T-helper 2 cell treated with Interferon-gamma antibody and Interleukin-4, amounts not matched to agents 5 μg/mL and 100 μg/mL, for 36 hours (primary cell): ENCODE measurements around the gene PPM1E.
"Not testable (repeated sequence)": the region's sequence is repeated elsewhere in the genome, so short reads cannot be mapped to it uniquely, and the experiment has no call there.

Experiments used
- DNase-seq: peaks from one replicate; pipeline ENCODE4 v3.0.0; 2021; ENCODE audit warnings: low spot score
- H3K27ac Mint-ChIP-seq: one replicate; pipeline ENCODE4 v1.8.0; 2021; ENCODE audit warnings: mild to moderate bottlenecking, mixed read lengths
- H3K27me3 Mint-ChIP-seq: one replicate; pipeline ENCODE4 v1.8.0; 2021; ENCODE audit warnings: low read depth, mixed read lengths
- H3K36me3 Mint-ChIP-seq: one replicate; pipeline ENCODE4 v1.8.0; 2021; ENCODE audit warnings: low read depth, mixed read lengths
- H3K4me1 Mint-ChIP-seq: one replicate; pipeline ENCODE4 v1.8.0; 2021; ENCODE audit warnings: low read depth, mixed read lengths
- H3K4me3 Mint-ChIP-seq: one replicate; pipeline ENCODE4 v1.8.0; 2022; ENCODE audit warnings: mild to moderate bottlenecking, moderate library complexity, mixed read lengths
- H3K9me3 Mint-ChIP-seq: one replicate; pipeline ENCODE4 v1.8.0; 2021; ENCODE audit warnings: mixed read lengths

The PPM1E gene

GRCh38 chr17:58913971-58914769 lies 158.5 kb downstream of the PPM1E start:
- Mint-ChIP-seq H3K9me3 (peaks cover 11% of the 10 kb centered on the region), H3K27ac (no peak overlapping the region), H3K27me3 (peaks cover 4% of the 10 kb centered on the region), H3K4me1 (no peaks in the 10 kb centered on the region), H3K4me3 (no peak overlapping the region), H3K36me3 (no peaks in the 10 kb centered on the region)
- DNase-seq, result no peak

DNA sequence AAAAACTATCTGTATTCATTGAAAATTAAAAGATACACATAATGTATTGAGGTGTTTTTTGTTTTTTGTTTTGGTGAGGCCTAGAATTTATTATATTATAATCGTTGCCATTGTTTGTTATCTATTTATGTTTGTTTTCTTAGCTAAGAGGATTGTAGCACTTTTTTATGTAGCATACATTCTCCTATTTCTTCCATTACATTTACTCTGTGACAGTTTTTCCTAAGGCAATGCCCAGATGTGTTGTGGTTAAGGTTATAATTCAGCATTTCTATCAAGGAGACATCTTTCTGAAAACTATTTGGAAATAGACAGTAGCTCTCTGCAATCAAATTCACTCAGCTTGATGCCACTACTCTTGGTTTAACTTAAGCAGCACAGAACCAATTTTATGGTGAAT lies 161.6 kb downstream of the PPM1E start:
- Mint-ChIP-seq H3K4me1 (peaks cover 7% of the 10 kb centered on the region), H3K4me3 (no peak overlapping the region), H3K27me3 (peaks cover 7% of the 10 kb centered on the region), H3K36me3 (no peaks in the 10 kb centered on the region), H3K9me3 (peaks cover under 1% of the 10 kb centered on the region), H3K27ac (no peak overlapping the region)
- no peak for DNase-seq

- Mint-ChIP-seq H3K36me3 (no peaks in the 10 kb centered on the region), H3K4me1 (peaks cover 7% of the 10 kb centered on the region), H3K4me3 (no peak overlapping the region)
These were observed 162.4 kb downstream of the PPM1E start for GRCh38 chr17:58918072-58918471.

GRCh38 chr17:58918884-58919283 lies 163.2 kb downstream of the PPM1E start:
- DNase-seq, result no peak
- peaks cover 7% of the 10 kb centered on the region for H3K27me3 Mint-ChIP-seq
- no peak overlapping the region for H3K4me3 Mint-ChIP-seq
- H3K27ac Mint-ChIP-seq, result no peak overlapping the region
- no peaks in the 10 kb centered on the region for H3K36me3 Mint-ChIP-seq
- peaks cover 7% of the 10 kb centered on the region for H3K4me1 Mint-ChIP-seq
- H3K9me3 Mint-ChIP-seq, result no peaks in the 10 kb centered on the region

More at GRCh38 chr17:58918072-58918471, 162.4 kb downstream of the PPM1E start:
- no peak for DNase-seq
- no peak overlapping the region for H3K27ac Mint-ChIP-seq
- H3K9me3 Mint-ChIP-seq, result no peaks in the 10 kb centered on the region
- peaks cover 7% of the 10 kb centered on the region for H3K27me3 Mint-ChIP-seq

GRCh38 chr17:58920773-58921172 lies 165.1 kb downstream of the PPM1E start:
- no peak for DNase-seq
- H3K4me3 Mint-ChIP-seq, result no peak overlapping the region
- H3K9me3 Mint-ChIP-seq, result no peaks in the 10 kb centered on the region
- peaks cover 7% of the 10 kb centered on the region for H3K4me1 Mint-ChIP-seq
- H3K27me3 Mint-ChIP-seq, result peaks cover 7% of the 10 kb centered on the region
- no peak overlapping the region for H3K27ac Mint-ChIP-seq
- no peaks in the 10 kb centered on the region for H3K36me3 Mint-ChIP-seq

GRCh38 chr17:58932956-58933355 lies 177.3 kb downstream of the PPM1E start:
- Mint-ChIP-seq H3K27ac (no peak overlapping the region), H3K27me3 (peaks cover 6% of the 10 kb centered on the region), H3K4me3 (no peak overlapping the region), H3K4me1 (no peaks in the 10 kb centered on the region), H3K9me3 (no peaks in the 10 kb centered on the region), H3K36me3 (no peaks in the 10 kb centered on the region)
- DNase-seq, result no peak

GRCh38 chr17:58936295-58936694 lies 180.6 kb downstream of the PPM1E start:
- H3K27me3 Mint-ChIP-seq, result peaks cover 12% of the 10 kb centered on the region
- no peak overlapping the region for H3K27ac Mint-ChIP-seq
- H3K4me3 Mint-ChIP-seq, result no peak overlapping the region
- no peaks in the 10 kb centered on the region for H3K36me3 Mint-ChIP-seq
- DNase-seq, result no peak
- no peaks in the 10 kb centered on the region for H3K4me1 Mint-ChIP-seq
- no peaks in the 10 kb centered on the region for H3K9me3 Mint-ChIP-seq

- DNase-seq, result no peak
- H3K4me1 Mint-ChIP-seq, result no peaks in the 10 kb centered on the region
- no peak overlapping the region for H3K27ac Mint-ChIP-seq
- peaks cover 11% of the 10 kb centered on the region for H3K27me3 Mint-ChIP-seq
- no peaks in the 10 kb centered on the region for H3K36me3 Mint-ChIP-seq
- no peak overlapping the region for H3K4me3 Mint-ChIP-seq
- H3K9me3 Mint-ChIP-seq, result peaks cover 10% of the 10 kb centered on the region
These were observed 188.5 kb downstream of the PPM1E start for GRCh38 chr17:58944166-58944565.

GRCh38 chr17:58947411-58947810 lies 191.8 kb downstream of the PPM1E start:
- H3K36me3 Mint-ChIP-seq, result peaks cover 3% of the 10 kb centered on the region
- no peaks in the 10 kb centered on the region for H3K4me1 Mint-ChIP-seq
- peaks cover 31% of the 10 kb centered on the region for H3K9me3 Mint-ChIP-seq
- H3K27me3 Mint-ChIP-seq, result peaks cover 8% of the 10 kb centered on the region
- H3K27ac Mint-ChIP-seq, result no peak overlapping the region
- no peak overlapping the region for H3K4me3 Mint-ChIP-seq
- DNase-seq, result no peak

DNA sequence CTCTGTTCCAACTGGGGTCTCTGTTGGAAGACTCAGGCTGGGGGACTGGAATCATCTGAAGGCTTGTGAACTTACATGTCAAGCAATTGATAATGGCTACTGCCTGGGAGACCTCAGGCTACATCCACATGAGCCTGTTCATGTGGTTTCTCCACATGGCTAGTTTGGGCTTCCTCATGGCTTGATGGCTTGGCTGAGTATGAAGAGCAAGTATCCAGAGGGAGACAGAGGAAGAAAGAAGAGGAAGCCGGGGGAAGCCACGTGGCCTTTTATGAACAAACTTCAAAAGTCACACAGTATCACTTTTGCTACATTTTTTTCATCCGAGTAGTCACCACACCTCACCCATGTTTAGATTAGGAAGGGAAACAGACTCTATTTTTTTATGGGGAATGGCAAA lies 192.2 kb downstream of the PPM1E start:
- peaks cover 8% of the 10 kb centered on the region for H3K27me3 Mint-ChIP-seq
- no peak overlapping the region for H3K4me3 Mint-ChIP-seq
- H3K9me3 Mint-ChIP-seq, result peaks cover 31% of the 10 kb centered on the region
- H3K4me1 Mint-ChIP-seq, result no peaks in the 10 kb centered on the region
- peaks cover 3% of the 10 kb centered on the region for H3K36me3 Mint-ChIP-seq
- no peak for DNase-seq
- H3K27ac Mint-ChIP-seq, result no peak overlapping the region

DNA sequence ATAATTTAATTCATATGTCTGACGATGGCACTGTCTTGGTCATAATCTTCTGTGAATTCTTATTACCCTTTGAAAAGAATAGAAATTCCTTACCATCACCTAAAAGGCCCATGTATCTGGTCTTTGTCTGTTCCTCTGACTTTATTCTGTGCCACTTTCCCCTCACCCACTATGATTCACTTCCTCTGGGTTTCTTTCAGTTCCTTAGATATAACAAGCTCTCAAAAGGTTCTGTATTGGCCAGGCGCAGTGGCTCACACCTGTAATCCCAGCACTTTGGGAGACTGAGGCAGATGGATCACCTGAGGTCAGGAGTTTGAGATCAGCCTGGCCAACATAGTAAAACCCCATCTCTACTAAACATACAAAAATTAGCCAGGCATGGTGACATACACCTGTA lies 198.7 kb downstream of the PPM1E start:
- not testable (repeated sequence) for H3K36me3 Mint-ChIP-seq, H3K4me1 Mint-ChIP-seq, DNase-seq, H3K4me3 Mint-ChIP-seq, H3K27ac Mint-ChIP-seq, H3K27me3 Mint-ChIP-seq
- peaks cover 27% of the 10 kb centered on the region for H3K9me3 Mint-ChIP-seq

DNA sequence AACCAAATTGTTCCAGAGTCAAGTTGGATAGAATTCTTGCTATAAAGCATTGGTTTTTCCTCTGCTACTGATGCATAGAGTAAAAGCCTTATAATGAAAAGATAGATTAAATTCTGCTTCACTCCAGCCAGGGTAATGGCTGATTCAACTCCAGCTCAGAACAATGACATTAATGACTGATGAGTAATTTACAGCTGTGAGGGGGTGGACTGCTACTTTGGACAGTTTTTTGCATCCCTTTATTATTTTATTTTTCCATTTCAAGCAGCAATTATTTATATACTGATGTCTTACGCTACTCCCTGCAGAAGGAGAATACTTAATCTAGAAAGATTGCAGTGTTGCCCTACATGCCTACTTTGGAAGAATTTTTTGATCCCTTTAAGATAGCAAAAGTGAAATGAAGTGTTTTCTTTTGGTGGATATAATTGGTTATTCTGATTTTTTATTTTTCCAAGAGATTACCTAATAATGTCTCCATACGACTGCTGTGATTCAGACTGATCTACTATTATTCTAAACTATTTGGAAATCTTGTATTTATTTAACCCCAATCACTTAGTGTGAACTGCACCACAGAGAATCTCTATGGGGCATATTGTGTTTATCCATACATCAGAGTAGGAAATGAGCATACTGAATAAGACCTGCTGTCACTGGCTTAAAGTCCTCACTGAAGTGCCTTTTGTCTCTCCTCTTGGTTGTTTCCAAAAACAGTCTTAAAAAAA lies 201.5 kb downstream of the PPM1E start:
- DNase-seq, result no peak
- no peaks in the 10 kb centered on the region for H3K27me3 Mint-ChIP-seq
- H3K4me3 Mint-ChIP-seq, result no peak overlapping the region
- H3K9me3 Mint-ChIP-seq, result peaks cover 8% of the 10 kb centered on the region
- no peaks in the 10 kb centered on the region for H3K36me3 Mint-ChIP-seq
- H3K27ac Mint-ChIP-seq, result no peak overlapping the region
- H3K4me1 Mint-ChIP-seq, result peaks cover 5% of the 10 kb centered on the region

DNA sequence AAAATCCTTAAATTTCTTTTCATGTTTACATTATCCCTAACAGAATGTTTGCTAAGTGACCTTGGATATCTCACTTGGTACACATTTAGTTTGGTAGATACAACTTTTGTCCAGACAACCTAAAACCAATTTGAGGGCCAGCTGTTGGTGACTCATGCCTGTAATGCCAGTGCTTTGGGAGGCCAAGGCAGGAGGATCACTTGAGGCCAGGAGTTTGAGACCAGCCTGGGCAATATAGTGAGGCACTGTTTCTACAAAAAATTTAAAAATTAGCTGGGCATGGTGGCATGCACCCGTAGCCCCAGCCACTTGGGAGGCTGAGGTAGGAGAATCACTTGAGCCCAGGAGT lies 202.0 kb downstream of the PPM1E start:
- H3K4me3 Mint-ChIP-seq, H3K27ac Mint-ChIP-seq, H3K27me3 Mint-ChIP-seq, H3K36me3 Mint-ChIP-seq, H3K9me3 Mint-ChIP-seq, DNase-seq, H3K4me1 Mint-ChIP-seq: not testable (repeated sequence)

DNA sequence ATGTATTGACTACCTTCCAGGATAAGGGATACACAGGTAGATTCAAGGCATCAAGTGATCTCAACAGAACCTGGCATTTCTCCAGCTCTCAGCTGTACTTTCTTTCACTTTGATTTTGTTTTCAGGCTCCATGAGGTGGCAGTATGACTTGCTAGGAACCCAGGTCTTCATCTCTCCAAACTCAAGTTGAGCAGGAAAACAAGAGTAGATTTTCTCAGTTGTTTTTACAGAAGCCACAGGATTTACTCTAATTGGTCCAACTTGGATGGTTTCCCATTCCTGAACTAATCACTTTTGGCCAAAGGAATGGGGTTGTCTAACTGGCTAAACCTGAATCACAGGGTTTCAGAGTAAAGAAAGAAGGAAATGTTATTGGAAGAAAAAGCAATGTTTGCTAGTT lies 204.4 kb downstream of the PPM1E start:
- H3K4me1 Mint-ChIP-seq, result no peaks in the 10 kb centered on the region
- no peak for DNase-seq
- no peak overlapping the region for H3K4me3 Mint-ChIP-seq
- no peaks in the 10 kb centered on the region for H3K9me3 Mint-ChIP-seq
- no peaks in the 10 kb centered on the region for H3K36me3 Mint-ChIP-seq
- no peak overlapping the region for H3K27ac Mint-ChIP-seq
- H3K27me3 Mint-ChIP-seq, result no peaks in the 10 kb centered on the region
